Colonic mucosa (tissue), 4 donors: ENCODE measurements around the gene L3MBTL2. TPM values are rescaled to one million over a fixed set of nuclear protein-coding genes. Genes with fewer than 3 reads are reported as not detected.
A peak's percentile ranks its signal among the peaks of the same experiment; 100 is the strongest.

ENCODE experiments used
- DNase-seq: peaks from one replicate; pipeline ENCODE4 v3.0.0-alpha.2; 2020
- H3K27ac ChIP-seq: fragments of 200-600 bp; one replicate; pipeline ENCODE4 v1.8.0; 2021
- H3K27me3 ChIP-seq: fragments of 200-600 bp; one replicate; pipeline ENCODE4 v1.8.0; 2021
- H3K36me3 ChIP-seq: fragments of 200-600 bp; one replicate; pipeline ENCODE4 v1.8.0; 2021
- H3K4me1 ChIP-seq: fragments of 200-600 bp; one replicate; pipeline ENCODE4 v1.8.0; 2021; ENCODE audit warnings: mild to moderate bottlenecking
- H3K4me3 ChIP-seq: fragments of 200-600 bp; one replicate; pipeline ENCODE4 v1.8.0; 2021
- H3K9ac ChIP-seq, 2 donors: one replicate each; pipeline ENCODE4 v1.7.0; 2013; ENCODE audit warnings: control low read depth in 2 of 2, low read depth in 2 of 2, low read length in 2 of 2
- H3K9me3 ChIP-seq: fragments of 200-600 bp; one replicate; pipeline ENCODE4 v1.8.0; 2021
- CTCF ChIP-seq: fragments of 200-600 bp; IDR thresholded peaks from one replicate; pipeline ENCODE4 v1.8.0; 2022; ENCODE audit warnings: antibody characterized with exemption, mild to moderate bottlenecking
- intact Hi-C: fragments of 100-400 bp; cut with DNase I; formaldehyde crosslinking; loops from one replicate; pipeline ENCODE4 v1.14.1; 2022
- total RNA-seq, 2 donors: library from RNA; stranded (reverse); fragmentation: NEBNext Ultra II Directional in 1 of 2; extraction: Animal tissue kit (Norgen Biotek cat#: 25700) in 1 of 2; gene quantifications; one replicate each; pipeline ENCODE4 v1.2.1, GENCODE V29; 2021
- donor health status: healthy.
- donor health status: DM: no; HTN: no; CAD: no.
- donor health status: DM: no; HTN: no; CAD: no.

The L3MBTL2 gene
- total RNA-seq, 2 donors from 2014 or later: 13.2 to 27.9 TPM

- no peaks in the 10 kb centered on the region for H3K27me3 ChIP-seq
- TF ChIP-seq CTCF: no peak
- H3K27ac ChIP-seq: no peak overlapping the region
- no peak overlapping the region for H3K9ac ChIP-seq
- no peaks in the 10 kb centered on the region for H3K36me3 ChIP-seq
- intact Hi-C loops: no loop called here
- H3K4me1 ChIP-seq: no peaks in the 10 kb centered on the region
- no peak overlapping the region for H3K4me3 ChIP-seq
- H3K9me3 ChIP-seq: no peaks in the 10 kb centered on the region
- no peak for DNase-seq
These were observed 26.3 kb downstream of the L3MBTL2 start for GRCh38 chr22:41231369-41231768.

- no peaks in the 10 kb centered on the region for H3K36me3 ChIP-seq
- no peaks in the 10 kb centered on the region for H3K9me3 ChIP-seq
- no peak overlapping the region for H3K27ac ChIP-seq
- no peak overlapping the region for H3K9ac ChIP-seq
- no peak overlapping the region for H3K4me3 ChIP-seq
- no peaks in the 10 kb centered on the region for H3K27me3 ChIP-seq
- intact Hi-C loops: loop anchor here (5.0 kb wide), 1 partner anchor 313 kb away; no protein-coding TSS in a partner anchor
- peaks cover 12% of the 10 kb centered on the region for H3K4me1 ChIP-seq
- no peak for TF ChIP-seq CTCF
- no peak for DNase-seq
These were observed 29.9 kb downstream of the L3MBTL2 start for GRCh38 chr22:41234815-41235695.

GRCh38 chr22:41237036-41237706 is 32.1 kb downstream of the L3MBTL2 start:
- no peak for DNase-seq
- Histone ChIP-seq H3K27me3 (no peaks in the 10 kb centered on the region), H3K4me1 (peaks cover 12% of the 10 kb centered on the region), H3K27ac (no peak overlapping the region), H3K9ac (peak overlapping the region; percentile 3 to 71), H3K36me3 (no peaks in the 10 kb centered on the region), H3K9me3 (no peaks in the 10 kb centered on the region), H3K4me3 (peak overlapping the region; percentile 35)
- no peak for TF ChIP-seq CTCF
- intact Hi-C loops: loop anchor here (5.0 kb wide), 1 partner anchor 315 kb away; no protein-coding TSS in a partner anchor

- no peak overlapping the region for H3K27ac ChIP-seq
- intact Hi-C loops: loop anchor here (5.0 kb wide), 1 partner anchor 316 kb away; no protein-coding TSS in a partner anchor
These were observed 32.8 kb downstream of the L3MBTL2 start for GRCh38 chr22:41237707-41238569.

More at GRCh38 chr22:41237707-41238569, 32.8 kb downstream of the L3MBTL2 start:
- peaks cover 12% of the 10 kb centered on the region for H3K4me1 ChIP-seq
- peak; percentile 82 for DNase-seq
- peak overlapping the region; percentile 3 to 71 for H3K9ac ChIP-seq
- no peaks in the 10 kb centered on the region for H3K27me3 ChIP-seq
- TF ChIP-seq CTCF: peak; percentile 54
- H3K36me3 ChIP-seq: no peaks in the 10 kb centered on the region
- H3K4me3 ChIP-seq: peak overlapping the region; percentile 35
- no peaks in the 10 kb centered on the region for H3K9me3 ChIP-seq
